Brain microvascular endothelial cell (primary cell): Measurements from ENCODE around the gene MYOC.

Experiments used
- DNase-seq: peaks from one replicate; pipeline ENCODE4 v3.0.0-alpha.2; 2020
- H3K27ac ChIP-seq: fragments of 250-450 bp; sonication (Bioruptor Pico); 2 replicates; pipeline ENCODE4 v1.5.1; 2020; ENCODE audit warnings: mild to moderate bottlenecking, moderate library complexity
- H3K27me3 ChIP-seq: fragments of 250-450 bp; sonication (Bioruptor Pico); replicated peaks from 2 replicates; pipeline ENCODE4 v1.5.1; 2020; ENCODE audit warnings: mild to moderate bottlenecking
- H3K36me3 ChIP-seq: fragments of 250-450 bp; sonication (Bioruptor Pico); replicated peaks from 2 replicates; pipeline ENCODE4 v1.5.1; 2020; ENCODE audit warnings: mild to moderate bottlenecking
- H3K4me3 ChIP-seq: 2 replicates; pipeline ENCODE4 v1.5.1; 2011; ENCODE audit warnings: low read depth, mild to moderate bottlenecking, control low read depth, low read length, moderate library complexity
- CTCF ChIP-seq: IDR thresholded peaks from 2 replicates; pipeline ENCODE4 v1.5.1; 2011; ENCODE audit warnings: low read depth, mild to moderate bottlenecking, moderate library complexity, low read length, control low read depth, inconsistent platforms; ENCODE audit errors: missing control alignments
- in situ Hi-C: cut with HindIII; loops from 2 replicates; pipeline ENCODE4 v1.10.0; 2017; ENCODE audit warnings: low sequenced_read_pairs, low pct_ligation_motif_present

The MYOC gene

GRCh38 chr1:171674431-171675405, 22.2 kb upstream of the MYOC start:
- no peak overlapping the region for H3K4me3 ChIP-seq
- no peak for DNase-seq
- H3K27me3 ChIP-seq, result no peaks in the 10 kb centered on the region
- no peak overlapping the region for H3K27ac ChIP-seq
- in situ Hi-C loops, result no loop called here
- no peaks in the 10 kb centered on the region for H3K36me3 ChIP-seq
- TF ChIP-seq CTCF, result no peak

- DNase-seq, result no peak
- Histone ChIP-seq H3K36me3 (no peaks in the 10 kb centered on the region), H3K4me3 (no peak overlapping the region), H3K27me3 (no peaks in the 10 kb centered on the region), H3K27ac (no peak overlapping the region)
- TF ChIP-seq CTCF, result no peak
- in situ Hi-C loops, result no loop called here
Observed at GRCh38 chr1:171670739-171671138, 18.3 kb upstream of the MYOC start.

- no peaks in the 10 kb centered on the region for H3K36me3 ChIP-seq
- in situ Hi-C loops, result no loop called here
- H3K4me3 ChIP-seq, result no peak overlapping the region
- TF ChIP-seq CTCF, result no peak
- no peak for DNase-seq
- H3K27me3 ChIP-seq, result no peaks in the 10 kb centered on the region
- no peak overlapping the region for H3K27ac ChIP-seq
Observed at GRCh38 chr1:171668372-171668771, 15.9 kb upstream of the MYOC start.

GRCh38 chr1:171666114-171666769, 13.8 kb upstream of the MYOC start:
- DNase-seq, result no peak

GRCh38 chr1:171664976-171665375, 12.5 kb upstream of the MYOC start:
- in situ Hi-C loops, result no loop called here
- no peak overlapping the region for H3K4me3 ChIP-seq
- DNase-seq, result no peak
- H3K36me3 ChIP-seq, result no peaks in the 10 kb centered on the region
- no peak for TF ChIP-seq CTCF
- no peaks in the 10 kb centered on the region for H3K27me3 ChIP-seq
- H3K27ac ChIP-seq, result no peak overlapping the region

More at GRCh38 chr1:171666114-171666769, 13.8 kb upstream of the MYOC start:
- in situ Hi-C loops, result no loop called here
- Histone ChIP-seq H3K27me3 (no peaks in the 10 kb centered on the region), H3K4me3 (no peak overlapping the region), H3K36me3 (no peaks in the 10 kb centered on the region), H3K27ac (no peak overlapping the region)
- no peak for TF ChIP-seq CTCF
